Transverse colon (tissue), 4 donors: Measurements from ENCODE around the gene SPON2.
"Not testable (repeated sequence)": the region's sequence is repeated elsewhere in the genome, so short reads cannot be mapped to it uniquely, and the experiment has no call there.

Experiments used
- EP300 ChIP-seq: sonication (generic); formaldehyde crosslinking; IDR thresholded peaks from one replicate; pipeline ENCODE4 v1.6.1; 2017; ENCODE audit warnings: antibody characterized with exemption, low read depth
- POLR2A ChIP-seq: fragments of 450-650 bp; IDR thresholded peaks from one replicate; pipeline ENCODE4 v1.6.1; 2016; ENCODE audit warnings: antibody characterized with exemption, mild to moderate bottlenecking, moderate library complexity
- POLR2AphosphoS5 ChIP-seq, 3 donors: sonication (generic); formaldehyde crosslinking; IDR thresholded peaks; one replicate each; pipeline ENCODE4 v1.6.1; 2016; ENCODE audit warnings: antibody characterized with exemption in 3 of 3
- TF ChIP-seq, protein P1 (sequence below), 5 experiments: fragments of 200-600 bp in 3 of 5; fragments of 450-650 bp in 2 of 5; sonication (generic) in 3 of 5; IDR thresholded peaks; 1 replicate in 2 of 5; 2 replicates in 3 of 5; pipeline ENCODE4 v1.5.1; 2016 to 2017; ENCODE audit warnings: antibody characterized with exemption in 5 of 5, inconsistent platforms in 3 of 5, mild to moderate bottlenecking in 2 of 5, moderate library complexity in 1 of 5

DNA sequence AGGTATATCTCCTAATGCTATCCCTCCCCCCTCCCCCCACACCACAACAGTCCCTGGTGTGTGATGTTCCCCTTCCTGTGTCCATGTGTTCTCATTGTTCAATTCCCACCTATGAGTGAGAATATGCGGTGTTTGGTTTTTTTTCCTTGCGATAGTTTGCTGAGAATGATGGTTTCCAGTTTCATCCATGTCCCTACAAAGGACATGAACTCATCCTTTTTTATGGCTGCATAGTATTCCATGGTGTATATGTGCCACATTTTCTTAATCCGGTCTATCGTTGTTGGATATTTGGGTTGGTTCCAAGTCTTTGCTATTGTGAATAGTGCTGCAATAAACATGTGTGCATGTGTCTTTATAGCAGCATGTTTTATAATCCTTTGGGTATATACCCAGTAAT lies 46.9 kb downstream of the SPON2 start:
- TF ChIP-seq, protein P1, sequence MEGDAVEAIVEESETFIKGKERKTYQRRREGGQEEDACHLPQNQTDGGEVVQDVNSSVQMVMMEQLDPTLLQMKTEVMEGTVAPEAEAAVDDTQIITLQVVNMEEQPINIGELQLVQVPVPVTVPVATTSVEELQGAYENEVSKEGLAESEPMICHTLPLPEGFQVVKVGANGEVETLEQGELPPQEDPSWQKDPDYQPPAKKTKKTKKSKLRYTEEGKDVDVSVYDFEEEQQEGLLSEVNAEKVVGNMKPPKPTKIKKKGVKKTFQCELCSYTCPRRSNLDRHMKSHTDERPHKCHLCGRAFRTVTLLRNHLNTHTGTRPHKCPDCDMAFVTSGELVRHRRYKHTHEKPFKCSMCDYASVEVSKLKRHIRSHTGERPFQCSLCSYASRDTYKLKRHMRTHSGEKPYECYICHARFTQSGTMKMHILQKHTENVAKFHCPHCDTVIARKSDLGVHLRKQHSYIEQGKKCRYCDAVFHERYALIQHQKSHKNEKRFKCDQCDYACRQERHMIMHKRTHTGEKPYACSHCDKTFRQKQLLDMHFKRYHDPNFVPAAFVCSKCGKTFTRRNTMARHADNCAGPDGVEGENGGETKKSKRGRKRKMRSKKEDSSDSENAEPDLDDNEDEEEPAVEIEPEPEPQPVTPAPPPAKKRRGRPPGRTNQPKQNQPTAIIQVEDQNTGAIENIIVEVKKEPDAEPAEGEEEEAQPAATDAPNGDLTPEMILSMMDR (IDR thresholded peaks at IDR 0.05): not testable (repeated sequence)
- not testable (repeated sequence) for TF ChIP-seq POLR2A; POLR2AphosphoS5 (IDR thresholded peaks at IDR 0.05); EP300
